ENCODE results near the gene CD36. TPM values are rescaled to one million over a fixed set of nuclear protein-coding genes. Genes with fewer than 3 reads are reported as not detected.

CD36 gene
- total and polyA plus RNA-seq, 5 donors from 2014 or later = 0.37 to 1.1 (median 0.52) TPM; not detected in 2

DNA sequence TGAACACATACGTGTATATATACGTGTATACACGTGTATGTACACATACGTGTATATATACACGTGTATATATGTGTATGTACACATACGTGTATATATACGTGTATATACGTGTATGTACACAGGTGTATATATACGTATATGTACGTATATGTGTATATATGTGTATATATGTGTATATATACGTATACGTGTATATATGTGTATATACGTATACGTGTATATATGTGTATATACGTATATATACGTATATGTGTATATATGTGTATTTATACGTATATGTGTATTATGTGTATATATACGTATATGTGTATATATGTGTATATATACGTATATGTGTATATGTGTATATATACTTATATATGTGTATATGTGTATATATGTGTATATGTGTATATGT is 44.3 kb downstream of the CD36 start:
- ATAC-seq (ENCODE audit: low read depth in 2 of 2) (no peak), DNase-seq (no peak)
- Histone ChIP-seq H3K27me3 (ENCODE audit: control insufficient read depth, insufficient read depth, low read length) (no peaks in the 10 kb centered on the region), H3K27ac (ENCODE audit: insufficient read depth, low read length, poor library complexity, severe bottlenecking) (no peak overlapping the region), H3K4me1 (ENCODE audit: control insufficient read depth, insufficient read depth, low read length, poor library complexity, severe bottlenecking) (no peaks in the 10 kb centered on the region), H3K36me3 (ENCODE audit: control insufficient read depth, insufficient read depth, low read length) (no peaks in the 10 kb centered on the region), H3K9me3 (ENCODE audit: control insufficient read depth in 2 of 2, low read length in 2 of 2) (no peaks in the 10 kb centered on the region), H3K4me3 (ENCODE audit: low read depth, low read length) (no peak overlapping the region)
- Mint-ChIP-seq H3K4me1 (no peaks in the 10 kb centered on the region), H3K9me3 (peaks cover 0 to 7% (median 1%) of the 10 kb centered on the region in 7 donors), H3K4me3 (no peak overlapping the region), H3K27ac (no peak overlapping the region), H3K36me3 (no peaks in the 10 kb centered on the region), H3K27me3 (no peaks in the 10 kb centered on the region)

- no peaks in the 10 kb centered on the region for H3K4me1 ChIP-seq (ENCODE audit: control insufficient read depth, insufficient read depth, low read length, poor library complexity, severe bottlenecking)
- no peaks in the 10 kb centered on the region for H3K27me3 ChIP-seq (ENCODE audit: control insufficient read depth, insufficient read depth, low read length)
- peaks cover 0 to 3% of the 10 kb centered on the region in 2 experiments for H3K9me3 ChIP-seq (ENCODE audit: control insufficient read depth in 2 of 2, low read length in 2 of 2)
- H3K4me1 Mint-ChIP-seq = no peaks in the 10 kb centered on the region
- DNase-seq = no peak
- H3K9me3 Mint-ChIP-seq = peaks cover 0 to 9% (median 2%) of the 10 kb centered on the region in 7 donors
- ATAC-seq (ENCODE audit: low read depth in 2 of 2) = no peak
- H3K27ac ChIP-seq (ENCODE audit: insufficient read depth, low read length, poor library complexity, severe bottlenecking) = no peak overlapping the region
- H3K4me3 Mint-ChIP-seq = no peak overlapping the region
- H3K4me3 ChIP-seq (ENCODE audit: low read depth, low read length) = no peak overlapping the region
- no peak overlapping the region for H3K27ac Mint-ChIP-seq
- H3K36me3 Mint-ChIP-seq = no peaks in the 10 kb centered on the region
- no peaks in the 10 kb centered on the region for H3K27me3 Mint-ChIP-seq
- H3K36me3 ChIP-seq (ENCODE audit: control insufficient read depth, insufficient read depth, low read length) = no peaks in the 10 kb centered on the region
Observed at GRCh38 chr7:80686576-80686975, 48.1 kb downstream of the CD36 start.

DNA sequence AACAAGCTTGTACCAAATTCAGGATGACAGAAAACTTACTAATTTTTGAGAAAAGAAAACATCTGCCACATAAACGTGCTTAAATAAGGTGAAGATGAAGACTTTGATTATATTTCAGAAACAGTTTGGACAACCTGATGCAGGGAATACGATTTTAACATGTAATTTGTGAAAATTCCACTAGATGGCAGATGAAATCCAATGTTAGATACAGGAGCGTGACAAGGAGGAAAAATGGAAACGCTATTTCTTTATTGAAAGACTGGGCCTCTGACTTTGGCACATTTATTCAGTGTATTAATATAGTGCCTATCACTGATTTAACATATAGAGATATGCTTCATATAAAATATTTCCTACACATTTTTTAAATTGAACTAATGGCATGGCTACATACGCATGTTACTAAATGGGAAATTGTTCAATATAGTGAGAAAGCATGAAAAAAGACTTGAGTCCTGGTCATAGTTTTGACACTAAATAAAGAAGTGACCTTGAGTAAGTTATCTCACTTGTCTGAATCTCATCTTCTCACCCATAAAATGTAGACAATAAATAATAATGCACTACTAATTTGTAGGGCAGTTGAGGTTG is 60.7 kb downstream of the CD36 start:
- H3K4me3 ChIP-seq (ENCODE audit: low read depth, low read length) = no peak overlapping the region
- DNase-seq (peak in 1 of 3 donors; percentile 27), ATAC-seq (ENCODE audit: low read depth in 2 of 2) (no peak)
- H3K4me1 ChIP-seq (ENCODE audit: control insufficient read depth, insufficient read depth, low read length, poor library complexity, severe bottlenecking) = no peaks in the 10 kb centered on the region
- Mint-ChIP-seq H3K4me1 (peaks cover 0 to 3% (median 0%) of the 10 kb centered on the region in 4 donors), H3K27ac (no peak overlapping the region), H3K4me3 (no peak overlapping the region), H3K27me3 (no peaks in the 10 kb centered on the region), H3K36me3 (no peaks in the 10 kb centered on the region), H3K9me3 (peaks cover 0 to 5% (median 0%) of the 10 kb centered on the region in 7 donors)
- H3K9me3 ChIP-seq (ENCODE audit: control insufficient read depth in 2 of 2, low read length in 2 of 2) = no peaks in the 10 kb centered on the region
- no peaks in the 10 kb centered on the region for H3K27me3 ChIP-seq (ENCODE audit: control insufficient read depth, insufficient read depth, low read length)
- no peaks in the 10 kb centered on the region for H3K36me3 ChIP-seq (ENCODE audit: control insufficient read depth, insufficient read depth, low read length)
- no peak overlapping the region for H3K27ac ChIP-seq (ENCODE audit: insufficient read depth, low read length, poor library complexity, severe bottlenecking)

DNA sequence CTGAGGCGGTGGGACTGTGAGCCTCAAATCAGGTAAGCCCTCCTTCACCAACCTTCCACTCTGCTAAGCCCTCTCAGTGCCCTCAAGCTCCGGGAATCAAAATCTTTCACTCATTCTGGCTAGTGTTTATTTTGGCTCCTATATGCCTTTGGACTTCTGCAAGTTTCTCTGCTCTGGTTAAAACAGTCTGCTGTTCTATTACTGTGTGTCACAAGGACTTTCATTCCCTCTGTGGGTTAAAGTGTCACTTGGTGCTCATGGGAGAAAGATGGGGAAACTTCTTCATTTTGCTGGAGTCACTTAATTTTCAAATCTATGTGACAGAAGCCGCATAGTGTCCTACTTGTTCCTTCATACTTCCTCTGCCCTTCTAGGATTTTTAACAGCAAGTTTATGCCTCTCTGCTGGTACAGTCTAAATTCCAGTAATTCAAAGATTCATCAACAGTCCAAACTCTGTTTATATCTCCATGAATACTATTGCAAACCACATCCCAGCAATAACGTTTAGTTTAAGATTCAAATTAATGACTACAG is 61.3 kb downstream of the CD36 start:
- peaks cover 0 to 5% (median 0%) of the 10 kb centered on the region in 7 donors for H3K9me3 Mint-ChIP-seq
- Histone ChIP-seq H3K36me3 (ENCODE audit: control insufficient read depth, insufficient read depth, low read length) (no peaks in the 10 kb centered on the region), H3K4me3 (ENCODE audit: low read depth, low read length) (no peak overlapping the region), H3K9me3 (ENCODE audit: control insufficient read depth in 2 of 2, low read length in 2 of 2) (no peaks in the 10 kb centered on the region), H3K27ac (ENCODE audit: insufficient read depth, low read length, poor library complexity, severe bottlenecking) (no peak overlapping the region), H3K4me1 (ENCODE audit: control insufficient read depth, insufficient read depth, low read length, poor library complexity, severe bottlenecking) (no peaks in the 10 kb centered on the region), H3K27me3 (ENCODE audit: control insufficient read depth, insufficient read depth, low read length) (no peaks in the 10 kb centered on the region)
- H3K36me3 Mint-ChIP-seq = no peaks in the 10 kb centered on the region
- peaks cover 0 to 3% (median 0%) of the 10 kb centered on the region in 4 donors for H3K4me1 Mint-ChIP-seq
- no peak overlapping the region for H3K27ac Mint-ChIP-seq
- no peak overlapping the region for H3K4me3 Mint-ChIP-seq
- DNase-seq = no peak
- ATAC-seq (ENCODE audit: low read depth in 2 of 2) = no peak
- H3K27me3 Mint-ChIP-seq = no peaks in the 10 kb centered on the region

- no peak for DNase-seq
- H3K9me3 ChIP-seq (ENCODE audit: control insufficient read depth in 2 of 2, low read length in 2 of 2) = no peaks in the 10 kb centered on the region
Observed at GRCh38 chr7:80703272-80703671, 64.8 kb downstream of the CD36 start.

GRCh38 chr7:80705130-80705781 is 66.8 kb downstream of the CD36 start:
- no peak for ATAC-seq (ENCODE audit: low read depth in 2 of 2)
- H3K36me3 Mint-ChIP-seq = no peaks in the 10 kb centered on the region
- no peak for DNase-seq
- no peaks in the 10 kb centered on the region for H3K4me1 ChIP-seq (ENCODE audit: control insufficient read depth, insufficient read depth, low read length, poor library complexity, severe bottlenecking)
- no peaks in the 10 kb centered on the region for H3K36me3 ChIP-seq (ENCODE audit: control insufficient read depth, insufficient read depth, low read length)
- no peak overlapping the region for H3K4me3 ChIP-seq (ENCODE audit: low read depth, low read length)
- no peaks in the 10 kb centered on the region for H3K9me3 ChIP-seq (ENCODE audit: control insufficient read depth in 2 of 2, low read length in 2 of 2)
- no peak overlapping the region for H3K27ac Mint-ChIP-seq
- no peaks in the 10 kb centered on the region for H3K27me3 Mint-ChIP-seq
- H3K27me3 ChIP-seq (ENCODE audit: control insufficient read depth, insufficient read depth, low read length) = no peaks in the 10 kb centered on the region
- H3K9me3 Mint-ChIP-seq = peaks cover 0 to 12% (median 3%) of the 10 kb centered on the region in 7 donors
- H3K4me1 Mint-ChIP-seq = no peaks in the 10 kb centered on the region
- no peak overlapping the region for H3K4me3 Mint-ChIP-seq
- no peak overlapping the region for H3K27ac ChIP-seq (ENCODE audit: insufficient read depth, low read length, poor library complexity, severe bottlenecking)

More at GRCh38 chr7:80703272-80703671, 64.8 kb downstream of the CD36 start:
- peaks cover 0 to 9% (median 2%) of the 10 kb centered on the region in 7 donors for H3K9me3 Mint-ChIP-seq
- Histone ChIP-seq H3K27ac (ENCODE audit: insufficient read depth, low read length, poor library complexity, severe bottlenecking) (no peak overlapping the region), H3K4me1 (ENCODE audit: control insufficient read depth, insufficient read depth, low read length, poor library complexity, severe bottlenecking) (no peaks in the 10 kb centered on the region), H3K4me3 (ENCODE audit: low read depth, low read length) (no peak overlapping the region), H3K36me3 (ENCODE audit: control insufficient read depth, insufficient read depth, low read length) (no peaks in the 10 kb centered on the region), H3K27me3 (ENCODE audit: control insufficient read depth, insufficient read depth, low read length) (no peaks in the 10 kb centered on the region)
- H3K4me1 Mint-ChIP-seq = peaks cover 0 to 3% (median 0%) of the 10 kb centered on the region in 4 donors
- H3K27ac Mint-ChIP-seq = no peak overlapping the region
- no peak overlapping the region for H3K4me3 Mint-ChIP-seq
- H3K27me3 Mint-ChIP-seq = no peaks in the 10 kb centered on the region
- ATAC-seq (ENCODE audit: low read depth in 2 of 2) = no peak
- H3K36me3 Mint-ChIP-seq = no peaks in the 10 kb centered on the region

DNA sequence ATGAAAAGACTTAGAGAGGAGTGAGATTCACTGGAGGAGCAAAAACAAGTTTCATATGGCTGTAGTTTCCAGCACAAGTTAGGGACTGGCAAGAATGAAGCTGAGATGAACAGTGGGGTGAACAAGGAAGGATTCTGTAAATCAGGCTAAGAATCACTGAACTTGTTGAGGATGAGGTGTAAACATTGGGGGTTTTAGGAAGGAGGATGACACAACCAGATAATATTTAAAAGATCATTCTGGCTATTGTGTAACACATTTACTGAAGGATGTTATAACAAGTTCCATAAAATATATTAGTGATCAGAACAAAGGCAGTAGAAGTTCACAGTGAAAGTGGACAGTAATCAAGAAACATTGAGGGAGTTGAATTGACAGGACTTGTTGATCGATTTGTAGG is 68.9 kb downstream of the CD36 start:
- Mint-ChIP-seq H3K27ac (no peak overlapping the region), H3K27me3 (no peaks in the 10 kb centered on the region), H3K4me1 (no peaks in the 10 kb centered on the region), H3K9me3 (peaks cover 0 to 13% (median 5%) of the 10 kb centered on the region in 7 donors), H3K4me3 (no peak overlapping the region), H3K36me3 (no peaks in the 10 kb centered on the region)
- DNase-seq = no peak
- Histone ChIP-seq H3K27ac (ENCODE audit: insufficient read depth, low read length, poor library complexity, severe bottlenecking) (no peak overlapping the region), H3K36me3 (ENCODE audit: control insufficient read depth, insufficient read depth, low read length) (no peaks in the 10 kb centered on the region), H3K4me3 (ENCODE audit: low read depth, low read length) (no peak overlapping the region), H3K9me3 (ENCODE audit: control insufficient read depth in 2 of 2, low read length in 2 of 2) (no peaks in the 10 kb centered on the region), H3K27me3 (ENCODE audit: control insufficient read depth, insufficient read depth, low read length) (no peaks in the 10 kb centered on the region), H3K4me1 (ENCODE audit: control insufficient read depth, insufficient read depth, low read length, poor library complexity, severe bottlenecking) (no peaks in the 10 kb centered on the region)
- no peak for ATAC-seq (ENCODE audit: low read depth in 2 of 2)
